Measurements from ENCODE around the gene SOCS1. TPM values are rescaled to one million over a fixed set of nuclear protein-coding genes. Genes with fewer than 3 reads are reported as not detected.

SOCS1 gene
- total RNA-seq, 1 donor from 2014 or later = 7.4 TPM

DNA sequence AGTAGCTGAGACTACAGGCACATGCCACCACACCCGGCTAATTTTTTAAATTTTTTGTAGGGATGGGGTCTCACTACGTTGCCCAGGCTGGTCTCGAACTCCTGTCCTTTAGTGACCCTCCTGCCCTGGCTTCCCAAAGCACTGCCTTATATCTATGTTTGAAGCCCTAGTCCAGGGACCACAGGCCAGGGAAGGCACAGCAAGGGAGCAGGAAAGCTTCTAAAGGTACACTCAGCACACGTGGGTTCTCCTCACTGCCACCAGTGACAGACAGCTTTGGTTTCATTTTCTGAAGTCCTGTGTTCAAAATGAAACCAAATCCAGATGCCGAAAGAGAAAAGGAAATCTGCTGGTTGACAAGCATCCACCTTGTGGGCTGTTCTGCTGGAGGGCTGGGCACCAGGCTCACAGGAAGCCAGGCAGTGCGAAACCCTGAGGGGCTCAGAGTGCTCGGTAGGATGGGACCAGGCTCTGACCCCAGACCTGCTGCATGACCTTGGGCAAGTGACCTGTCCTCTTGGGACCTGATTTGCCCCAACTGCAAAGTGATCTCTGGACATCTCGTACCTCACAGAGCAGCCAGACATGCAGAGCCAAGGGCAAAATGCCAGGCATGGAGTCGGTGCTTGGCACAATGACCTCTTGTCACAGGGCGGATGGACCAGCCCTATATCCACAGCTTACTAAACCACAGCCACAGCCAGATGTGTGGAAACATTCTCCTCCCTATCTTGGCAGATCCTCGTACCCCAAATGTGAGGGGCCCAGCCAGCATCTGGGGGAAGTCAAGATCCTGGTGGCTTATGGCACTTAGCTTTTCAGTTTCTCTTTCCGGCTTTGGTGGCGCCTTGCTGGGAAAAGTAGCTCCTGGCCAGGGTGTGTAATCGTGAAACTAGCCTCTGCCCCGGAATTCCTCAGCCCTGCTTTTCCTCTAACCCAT lies 2.8 kb upstream of the SOCS1 start:
- Mint-ChIP-seq H3K27ac (ENCODE audit: unreplicated experiment) (no peak overlapping the region), H3K36me3 (ENCODE audit: low read depth, unreplicated experiment) (no peaks in the 10 kb centered on the region), H3K27me3 (ENCODE audit: unreplicated experiment) (peaks cover 11% of the 10 kb centered on the region), H3K4me1 (ENCODE audit: unreplicated experiment) (peaks cover 4% of the 10 kb centered on the region), H3K9me3 (ENCODE audit: unreplicated experiment) (no peaks in the 10 kb centered on the region), H3K4me3 (ENCODE audit: unreplicated experiment) (no peak overlapping the region)
- DNase-seq (ENCODE audit: low spot score) = no peak
- TF ChIP-seq, protein P1, sequence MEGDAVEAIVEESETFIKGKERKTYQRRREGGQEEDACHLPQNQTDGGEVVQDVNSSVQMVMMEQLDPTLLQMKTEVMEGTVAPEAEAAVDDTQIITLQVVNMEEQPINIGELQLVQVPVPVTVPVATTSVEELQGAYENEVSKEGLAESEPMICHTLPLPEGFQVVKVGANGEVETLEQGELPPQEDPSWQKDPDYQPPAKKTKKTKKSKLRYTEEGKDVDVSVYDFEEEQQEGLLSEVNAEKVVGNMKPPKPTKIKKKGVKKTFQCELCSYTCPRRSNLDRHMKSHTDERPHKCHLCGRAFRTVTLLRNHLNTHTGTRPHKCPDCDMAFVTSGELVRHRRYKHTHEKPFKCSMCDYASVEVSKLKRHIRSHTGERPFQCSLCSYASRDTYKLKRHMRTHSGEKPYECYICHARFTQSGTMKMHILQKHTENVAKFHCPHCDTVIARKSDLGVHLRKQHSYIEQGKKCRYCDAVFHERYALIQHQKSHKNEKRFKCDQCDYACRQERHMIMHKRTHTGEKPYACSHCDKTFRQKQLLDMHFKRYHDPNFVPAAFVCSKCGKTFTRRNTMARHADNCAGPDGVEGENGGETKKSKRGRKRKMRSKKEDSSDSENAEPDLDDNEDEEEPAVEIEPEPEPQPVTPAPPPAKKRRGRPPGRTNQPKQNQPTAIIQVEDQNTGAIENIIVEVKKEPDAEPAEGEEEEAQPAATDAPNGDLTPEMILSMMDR (IDR thresholded peaks at IDR 0.05; ENCODE audit: unreplicated experiment) = no peak

DNA sequence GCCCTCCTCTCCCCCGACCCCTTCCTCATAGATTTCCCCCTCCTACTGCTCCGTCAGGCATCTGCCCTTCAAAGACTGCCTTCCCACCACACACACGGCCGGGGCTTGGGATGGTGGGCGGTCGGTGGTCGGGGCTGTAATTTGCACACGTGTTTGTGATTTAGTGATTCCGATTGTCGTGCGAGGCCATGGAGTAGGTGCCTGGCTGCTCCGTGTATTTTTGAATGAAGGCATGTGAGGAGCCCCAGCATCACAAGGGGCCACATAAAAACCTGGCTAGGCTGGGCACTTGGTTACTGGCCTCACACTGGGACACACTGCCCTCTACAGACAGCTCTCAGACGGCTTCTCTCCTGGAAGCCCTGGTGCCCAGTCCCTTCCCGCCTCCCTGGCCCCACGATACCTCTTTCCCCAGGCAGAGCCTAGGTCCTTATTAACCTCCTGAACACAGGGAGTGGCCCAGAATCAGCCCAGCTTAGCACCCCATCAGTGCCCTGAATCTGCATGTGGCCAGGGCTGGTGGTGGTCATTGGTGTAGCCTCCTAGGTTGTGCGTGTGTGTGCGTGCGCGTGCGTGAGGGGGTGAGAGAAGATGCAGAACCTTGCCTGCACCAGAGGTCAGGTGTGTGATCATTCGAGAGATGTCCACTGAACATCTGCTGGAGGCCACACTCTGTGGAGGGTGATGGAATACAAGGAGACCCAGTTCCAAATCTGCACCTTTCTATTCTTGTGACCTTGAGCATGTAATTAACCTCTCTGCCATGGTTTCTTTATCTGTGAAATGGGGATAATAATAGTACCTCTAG lies 1.3 kb upstream of the SOCS1 start:
- Mint-ChIP-seq H3K27ac (ENCODE audit: unreplicated experiment) (no peak overlapping the region), H3K9me3 (ENCODE audit: unreplicated experiment) (no peaks in the 10 kb centered on the region), H3K27me3 (ENCODE audit: unreplicated experiment) (peaks cover 11% of the 10 kb centered on the region)

DNA sequence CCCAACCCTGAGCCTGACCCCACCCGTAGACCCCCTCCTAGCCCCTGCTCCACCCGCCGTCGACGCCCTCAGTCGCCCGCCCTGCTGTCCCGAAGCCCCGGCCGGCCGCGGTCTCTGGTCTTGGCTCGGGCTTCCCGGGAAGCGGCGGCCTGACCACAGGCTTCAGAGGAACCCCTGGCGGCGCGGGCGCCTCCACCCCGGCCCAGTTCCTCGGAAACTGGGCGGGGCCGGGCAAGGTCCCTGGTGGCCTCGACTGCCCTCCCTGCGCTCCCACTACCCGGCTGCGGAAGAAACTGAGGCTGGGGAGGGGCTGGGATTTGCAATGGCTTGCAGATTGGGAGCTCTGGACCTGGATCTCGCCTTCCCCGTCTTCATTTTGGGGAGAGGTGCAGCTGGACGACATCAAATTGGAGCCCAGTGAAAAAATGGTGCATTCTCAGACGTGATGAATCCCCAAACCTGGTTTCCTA lies 692 bp upstream of the SOCS1 start:
- H3K4me3 Mint-ChIP-seq (ENCODE audit: unreplicated experiment) = peak overlapping the region; percentile 89
- no peaks in the 10 kb centered on the region for H3K36me3 Mint-ChIP-seq (ENCODE audit: low read depth, unreplicated experiment)
- DNase-seq (ENCODE audit: low spot score) = peak; percentile 56
- no peak overlapping the region for H3K27ac Mint-ChIP-seq (ENCODE audit: unreplicated experiment)
- H3K4me1 Mint-ChIP-seq (ENCODE audit: unreplicated experiment) = peaks cover 4% of the 10 kb centered on the region
- H3K27me3 Mint-ChIP-seq (ENCODE audit: unreplicated experiment) = peaks cover 11% of the 10 kb centered on the region
- H3K9me3 Mint-ChIP-seq (ENCODE audit: unreplicated experiment) = no peaks in the 10 kb centered on the region
- TF ChIP-seq, protein P1 (IDR thresholded peaks at IDR 0.05; ENCODE audit: unreplicated experiment) = no peak

More for the DNA sequence above, 1.3 kb upstream of the SOCS1 start:
- Mint-ChIP-seq H3K4me1 (ENCODE audit: unreplicated experiment) (peaks cover 4% of the 10 kb centered on the region), H3K36me3 (ENCODE audit: low read depth, unreplicated experiment) (no peaks in the 10 kb centered on the region), H3K4me3 (ENCODE audit: unreplicated experiment) (peak overlapping the region; percentile 88)
- DNase-seq (ENCODE audit: low spot score) = peak; percentile 72
- TF ChIP-seq, protein P1 (IDR thresholded peaks at IDR 0.05; ENCODE audit: unreplicated experiment) = peak; percentile 41

DNA sequence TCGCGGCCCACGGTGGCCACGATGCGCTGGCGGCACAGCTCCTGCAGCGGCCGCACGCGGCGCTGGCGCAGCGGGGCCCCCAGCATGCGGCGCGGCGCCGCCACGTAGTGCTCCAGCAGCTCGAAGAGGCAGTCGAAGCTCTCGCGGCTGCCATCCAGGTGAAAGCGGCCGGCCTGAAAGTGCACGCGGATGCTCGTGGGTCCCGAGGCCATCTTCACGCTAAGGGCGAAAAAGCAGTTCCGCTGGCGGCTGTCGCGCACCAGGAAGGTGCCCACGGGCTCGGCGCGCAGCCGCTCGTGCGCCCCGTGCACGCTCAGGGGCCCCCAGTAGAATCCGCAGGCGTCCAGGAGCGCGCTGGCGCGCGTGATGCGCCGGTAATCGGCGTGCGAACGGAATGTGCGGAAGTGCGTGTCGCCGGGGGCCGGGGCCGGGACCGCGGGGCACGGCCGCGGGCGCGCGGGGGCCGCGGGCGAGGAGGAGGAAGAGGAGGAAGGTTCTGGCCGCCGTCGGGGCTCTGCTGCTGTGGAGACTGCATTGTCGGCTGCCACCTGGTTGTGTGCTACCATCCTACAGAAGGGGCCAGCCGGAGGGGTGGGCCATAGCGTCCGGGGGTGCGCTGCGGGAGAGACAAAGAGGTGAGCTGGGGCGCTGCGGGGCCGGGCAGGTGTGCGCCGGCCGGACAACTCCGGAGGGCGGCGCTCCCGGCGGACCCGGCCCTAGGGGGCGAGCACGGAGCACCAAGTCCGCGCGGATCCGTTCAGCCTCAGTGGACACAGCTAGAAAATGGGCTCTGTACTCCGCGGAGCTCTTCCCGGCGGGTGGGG lies 879 bp downstream of the SOCS1 start:
- DNase-seq (ENCODE audit: low spot score) = peak; percentile 54
- Mint-ChIP-seq H3K4me1 (ENCODE audit: unreplicated experiment) (peaks cover 4% of the 10 kb centered on the region), H3K27ac (ENCODE audit: unreplicated experiment) (no peak overlapping the region), H3K36me3 (ENCODE audit: low read depth, unreplicated experiment) (no peaks in the 10 kb centered on the region), H3K27me3 (ENCODE audit: unreplicated experiment) (peaks cover 13% of the 10 kb centered on the region), H3K9me3 (ENCODE audit: unreplicated experiment) (no peaks in the 10 kb centered on the region), H3K4me3 (ENCODE audit: unreplicated experiment) (peak overlapping the region; percentile 65)
- TF ChIP-seq, protein P1 (IDR thresholded peaks at IDR 0.05; ENCODE audit: unreplicated experiment) = no peak
